B cell (primary cell): ENCODE data around the gene TLL2. TPM values are rescaled to one million over a fixed set of nuclear protein-coding genes. Genes with fewer than 3 reads are reported as not detected.

Source experiments
- ATAC-seq: fragments of 200-7000 bp; cut with Tn5 transposase; one replicate; pipeline ENCODE4 v1.10.0; 2021; ENCODE audit warnings: low read depth, mild to moderate bottlenecking, moderate number of reproducible peaks, moderate library complexity
- CTCF ChIA-PET: fragments of 350-600 bp; sonication (Branson Sonifier 250); formaldehyde crosslinking; loops from one replicate; lab custom pipeline; 2021; ENCODE audit warnings: antibody characterized with exemption, inconsistent platforms; lab: Charles Lee
- POLR2A ChIA-PET: fragments of 350-600 bp; sonication (Branson Sonifier 250); formaldehyde crosslinking; loops from one replicate; lab custom pipeline; 2021; ENCODE audit warnings: antibody characterized with exemption; lab: Charles Lee
- DNase-seq: peaks from one replicate; pipeline ENCODE4 v3.0.0; 2013
- H2AFZ ChIP-seq: 2 replicates; pipeline ENCODE4 v1.6.1; 2012; ENCODE audit warnings: mild to moderate bottlenecking, low read depth, low read length; ENCODE audit not compliant: insufficient read depth, poor library complexity, severe bottlenecking
- H3K27ac ChIP-seq, 2 donors: 1 replicate in 1 of 2; 2 replicates in 1 of 2; pipeline ENCODE4 v1.5.1; 2012 to 2013; ENCODE audit warnings: low read length in 2 of 2, mild to moderate bottlenecking in 2 of 2, moderate library complexity in 1 of 2
- H3K27me3 ChIP-seq, 4 experiments: fragments of 200-600 bp in 1 of 4; sonication (generic) in 1 of 4; replicated peaks in 1 of 4; 1 replicate in 2 of 4; 2 replicates in 2 of 4; pipeline versions ENCODE4 v1.6.1 to v1.7.0; 2013 to 2016; ENCODE audit warnings: low read length in 3 of 4, mild to moderate bottlenecking in 2 of 4, mixed read lengths in 1 of 4, moderate library complexity in 1 of 4; ENCODE audit not compliant: insufficient read depth in 4 of 4, control insufficient read depth in 3 of 4; ENCODE audit errors: control extremely low read depth in 1 of 4
- H3K36me3 ChIP-seq, 2 experiments: replicated peaks in 1 of 2; 1 replicate in 1 of 2; 2 replicates in 1 of 2; pipeline versions ENCODE4 v1.6.1 to v1.7.1; 2013; ENCODE audit warnings: low read length in 1 of 2; ENCODE audit not compliant: insufficient read depth in 2 of 2, control insufficient read depth in 1 of 2; ENCODE audit errors: control extremely low read depth in 1 of 2, extremely low read depth in 1 of 2
- H3K4me1 ChIP-seq, 2 donors: fragments of 200-600 bp in 1 of 2; sonication (generic) in 1 of 2; 1 replicate in 1 of 2; 2 replicates in 1 of 2; pipeline versions ENCODE4 v1.5.1 to v1.6.1; 2013 to 2017; ENCODE audit warnings: low read length in 2 of 2; ENCODE audit not compliant: control insufficient read depth in 2 of 2, insufficient read depth in 2 of 2
- H3K4me2 ChIP-seq: replicated peaks from 2 replicates; pipeline ENCODE3; 2012; ENCODE audit warnings: mild to moderate bottlenecking, low read depth, low read length; ENCODE audit not compliant: poor library complexity, severe bottlenecking
- H3K4me3 ChIP-seq, 5 experiments: fragments of 200-600 bp in 1 of 5; sonication (generic) in 1 of 5; 1 replicate in 3 of 5; 2 replicates in 2 of 5; pipeline versions ENCODE4 v1.5.1 to v1.7.0; 2011 to 2016; ENCODE audit warnings: low read length in 4 of 5, mild to moderate bottlenecking in 4 of 5, low read depth in 2 of 5, control low read depth in 1 of 5, moderate library complexity in 1 of 5; ENCODE audit not compliant: insufficient read depth in 1 of 5; ENCODE audit errors: control extremely low read depth in 1 of 5, extremely low read depth in 1 of 5
- H3K79me2 ChIP-seq: fragments of 200-600 bp; sonication (generic); one replicate; pipeline ENCODE4 v1.6.0; 2016; ENCODE audit warnings: low read length; ENCODE audit not compliant: control insufficient read depth, insufficient read depth
- H3K9ac ChIP-seq: fragments of 200-600 bp; sonication (generic); 2 replicates; pipeline ENCODE4 v1.6.1; 2017; ENCODE audit warnings: mild to moderate bottlenecking, low read length, moderate library complexity
- H3K9me3 ChIP-seq, 3 donors: one replicate each; pipeline versions ENCODE4 v1.6.1 to v1.7.1; 2013; ENCODE audit warnings: low read length in 2 of 3; ENCODE audit not compliant: control insufficient read depth in 2 of 3, insufficient read depth in 1 of 3; ENCODE audit errors: control extremely low read depth in 1 of 3
- H4K20me1 ChIP-seq: 2 replicates; pipeline ENCODE4 v1.6.0; 2012; ENCODE audit warnings: mild to moderate bottlenecking, low read length; ENCODE audit not compliant: insufficient read depth, control insufficient read depth, poor library complexity, severe bottlenecking
- H3K27ac Mint-ChIP-seq: one replicate; pipeline ENCODE4 v1.8.0; 2021; ENCODE audit warnings: mixed read lengths
- H3K27me3 Mint-ChIP-seq: one replicate; pipeline ENCODE4 v1.8.0; 2021; ENCODE audit warnings: mixed read lengths
- H3K4me1 Mint-ChIP-seq: one replicate; pipeline ENCODE4 v1.8.0; 2021; ENCODE audit warnings: mixed read lengths
- H3K4me3 Mint-ChIP-seq: one replicate; pipeline ENCODE4 v1.8.0; 2021; ENCODE audit warnings: mixed read lengths
- H3K9me3 Mint-ChIP-seq: one replicate; pipeline ENCODE4 v1.8.0; 2022; ENCODE audit warnings: mixed read lengths; ENCODE audit not compliant: insufficient read depth
- CTCF ChIP-seq: fragments of 200-600 bp; IDR thresholded peaks from one replicate; pipeline ENCODE4 v1.8.0; 2022; ENCODE audit warnings: antibody characterized with exemption, mild to moderate bottlenecking
- EZH2 ChIP-seq: IDR thresholded peaks from 2 replicates; pipeline ENCODE4 v1.6.1; 2012; ENCODE audit warnings: borderline replicate concordance, low read depth, mild to moderate bottlenecking, moderate library complexity, low read length; ENCODE audit not compliant: insufficient read depth, poor library complexity, severe bottlenecking
- WGBS: methylation state at CpG from one replicate; pipeline ENCODE4 v1.1.5; 2013; ENCODE audit warnings: missing lambda C conversion rate; ENCODE audit not compliant: insufficient coverage; 5-methylcytosine and 5-hydroxymethylcytosine counted together
- intact Hi-C: fragments of 100-400 bp; cut with micrococcal nuclease; formaldehyde crosslinking; loops from one replicate; pipeline ENCODE4 v1.10.0; 2022
- polyA plus RNA-seq: library from polyadenylated mRNA; depleted of rRNA; stranded (reverse); fragments of >200 nt; gene quantifications from 2 replicates; pipeline ENCODE4 v1.2.3, GENCODE V29; 2012
- total RNA-seq, 2 donors: library from RNA; stranded (reverse); fragments of 120-200 nt in 1 of 2; gene quantifications; 1 replicate in 1 of 2; 2 replicates in 1 of 2; pipeline versions ENCODE4 v1.2.3 to v1.2.4, GENCODE V29; 2013 to 2022

The TLL2 gene
- total and polyA plus RNA-seq, 2 donors (not counting 1 experiment from before 2014, with no cell fraction given), result 0.13 to 0.47 TPM

GRCh38 chr10:96322275-96322674 is 191.5 kb downstream of the TLL2 start:
- no peak overlapping the region for H3K4me3 ChIP-seq
- H3K27ac ChIP-seq, result no peak overlapping the region
- no peak overlapping the region for H3K4me3 Mint-ChIP-seq
- H3K9me3 ChIP-seq, result no peaks in the 10 kb centered on the region
- H3K27ac Mint-ChIP-seq, result no peak overlapping the region
- ATAC-seq (no peak), DNase-seq (no peak)
- no peaks in the 10 kb centered on the region for H3K79me2 ChIP-seq
- no peak overlapping the region for H3K4me2 ChIP-seq
- POLR2A ChIA-PET, result no interaction called here
- no peaks in the 10 kb centered on the region for H4K20me1 ChIP-seq
- H3K4me1 ChIP-seq, result no peaks in the 10 kb centered on the region
- no peaks in the 10 kb centered on the region for H3K4me1 Mint-ChIP-seq
- H3K36me3 ChIP-seq, result no peaks in the 10 kb centered on the region
- H3K27me3 Mint-ChIP-seq, result peaks cover 28% of the 10 kb centered on the region
- no peak overlapping the region for H3K9ac ChIP-seq
- TF ChIP-seq CTCF (no peak), EZH2 (no peak)
- no CpG with 5 or more reads among the region's 1 CpG for WGBS
- H2AFZ ChIP-seq, result no peak overlapping the region
- no peaks in the 10 kb centered on the region for H3K9me3 Mint-ChIP-seq
- CTCF ChIA-PET, result interaction anchor here (0.6 to 3.6 kb wide), 6 partner anchors 12 to 306 kb away, joined by 3 to 22 read pairs (median 3); no protein-coding TSS in a partner anchor
- intact Hi-C loops, result no loop called here
- peaks cover 0 to 5% (median 0%) of the 10 kb centered on the region in 4 experiments for H3K27me3 ChIP-seq

- no CpG with 5 or more reads among the region's 5 CpGs for WGBS
- no peak overlapping the region for H3K9ac ChIP-seq
- intact Hi-C loops, result no loop called here
- CTCF ChIA-PET, result interaction anchor here (0.6 to 3.6 kb wide), 4 partner anchors 19 to 1087 kb away, joined by 3 to 22 read pairs (median 4); no protein-coding TSS in a partner anchor
- no peaks in the 10 kb centered on the region for H3K79me2 ChIP-seq
- Mint-ChIP-seq H3K27ac (no peak overlapping the region), H3K4me3 (no peak overlapping the region), H3K9me3 (no peaks in the 10 kb centered on the region), H3K27me3 (peaks cover 26% of the 10 kb centered on the region), H3K4me1 (no peaks in the 10 kb centered on the region)
- TF ChIP-seq CTCF (no peak), EZH2 (no peak)
- POLR2A ChIA-PET, result no interaction called here
- ATAC-seq, result no peak
- no peaks in the 10 kb centered on the region for H3K4me1 ChIP-seq
- no peak overlapping the region for H3K4me2 ChIP-seq
- H3K36me3 ChIP-seq, result no peaks in the 10 kb centered on the region
- H3K9me3 ChIP-seq, result no peaks in the 10 kb centered on the region
- H3K4me3 ChIP-seq, result no peak overlapping the region
- no peak for DNase-seq
- no peaks in the 10 kb centered on the region for H4K20me1 ChIP-seq
- H3K27me3 ChIP-seq, result peaks cover 0 to 5% (median 0%) of the 10 kb centered on the region in 4 experiments
- H3K27ac ChIP-seq, result no peak overlapping the region
- no peak overlapping the region for H2AFZ ChIP-seq
Observed at GRCh38 chr10:96321822-96322221, 191.9 kb downstream of the TLL2 start.
